ENCODE measurements around the gene FAM114A2.
A peak's percentile ranks its signal among the peaks of the same experiment; 100 is the strongest.

FAM114A2 gene

DNA sequence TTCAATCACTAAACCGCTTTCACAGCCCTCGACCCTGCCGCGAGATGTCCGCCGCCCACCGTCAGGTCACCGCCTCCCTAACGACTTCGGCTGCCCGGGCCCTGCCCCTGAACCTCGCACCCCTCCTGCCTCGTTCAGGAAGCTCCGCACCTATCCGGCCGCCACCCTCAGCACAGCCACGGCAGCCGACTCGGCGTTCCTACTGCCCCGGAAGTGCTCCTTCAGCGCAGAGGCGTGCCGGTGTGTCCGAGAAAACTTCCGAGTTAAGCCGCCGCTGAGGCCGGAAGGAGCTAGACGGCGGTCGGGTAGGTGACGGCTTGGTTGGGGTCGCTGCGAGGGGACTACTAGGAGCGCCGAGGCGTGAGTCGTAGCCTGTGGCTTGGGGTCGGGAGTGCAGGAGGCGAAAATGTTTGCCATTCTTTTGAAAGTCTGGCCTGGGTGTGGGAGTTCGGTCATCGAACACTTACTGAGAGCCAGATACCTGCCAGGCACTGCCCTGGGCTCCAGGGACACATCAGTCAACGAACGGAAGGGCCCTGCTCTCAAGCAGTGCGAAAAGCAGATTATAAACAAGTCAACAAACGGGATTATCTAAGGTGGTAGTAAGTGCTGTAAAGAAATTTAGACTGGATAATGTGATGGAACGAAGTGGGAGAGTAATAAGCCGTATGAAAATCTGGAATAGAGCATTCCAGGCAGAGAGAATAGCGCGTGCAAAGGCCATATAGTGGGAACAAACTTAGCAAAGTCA is at the start of gene FAM114A2, which contains the start of gene MFAP3:
FAM114A2 (minus strand) TSS at position 204 of the 751 bp plus-strand sequence. CDS start 3,957 bp downstream, outside the sequence.
MFAP3 (plus strand) TSS at position 261 of the 751 bp plus-strand sequence. CDS start 10,756 bp downstream, outside the sequence.
- TF ChIP-seq CTCF (conservative IDR thresholded peaks at IDR 0.05; ENCODE audit: low read depth, low read length): no peak
- H3K4me3 ChIP-seq (ENCODE audit: low read depth, low read length): peak within 1 kb of the TSS; percentile 80
- DNase-seq (ENCODE audit: low read depth): peak; percentile 85

GRCh38 chr5:154087260-154087659 is 48.5 kb upstream of the FAM114A2 start:
- no peak for TF ChIP-seq CTCF (conservative IDR thresholded peaks at IDR 0.05; ENCODE audit: low read depth, low read length)
- peak; percentile 87 for DNase-seq (ENCODE audit: low read depth)
- no peak overlapping the region for H3K4me3 ChIP-seq (ENCODE audit: low read depth, low read length)

- peak; percentile 8 for DNase-seq (ENCODE audit: low read depth)
- no peak overlapping the region for H3K4me3 ChIP-seq (ENCODE audit: low read depth, low read length)
- no peak for TF ChIP-seq CTCF (conservative IDR thresholded peaks at IDR 0.05; ENCODE audit: low read depth, low read length)
These were observed 47.9 kb upstream of the FAM114A2 start for GRCh38 chr5:154086641-154087040.

DNA sequence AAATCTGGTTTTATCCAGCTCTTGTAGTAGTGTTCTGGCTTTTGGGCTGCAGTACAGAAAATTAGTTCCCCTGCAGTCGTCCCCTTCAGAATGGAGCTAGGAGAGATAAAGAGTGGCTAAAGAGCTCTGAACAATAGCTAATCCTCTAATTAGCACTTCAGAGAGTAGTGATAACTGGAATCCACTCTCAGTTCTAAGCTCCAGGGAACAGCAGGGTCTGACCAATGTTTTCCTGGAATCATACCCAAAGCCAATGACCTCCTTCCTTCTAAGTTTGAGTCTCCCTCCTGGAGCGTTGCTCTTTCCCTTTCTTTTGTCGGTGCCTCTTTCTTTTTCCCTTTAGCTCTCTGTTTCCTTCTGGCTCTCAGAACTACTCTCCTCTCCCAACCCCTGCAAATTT is 47.4 kb upstream of the FAM114A2 start:
- no peak overlapping the region for H3K4me3 ChIP-seq (ENCODE audit: low read depth, low read length)
- no peak for DNase-seq (ENCODE audit: low read depth)
- no peak for TF ChIP-seq CTCF (conservative IDR thresholded peaks at IDR 0.05; ENCODE audit: low read depth, low read length)

DNA sequence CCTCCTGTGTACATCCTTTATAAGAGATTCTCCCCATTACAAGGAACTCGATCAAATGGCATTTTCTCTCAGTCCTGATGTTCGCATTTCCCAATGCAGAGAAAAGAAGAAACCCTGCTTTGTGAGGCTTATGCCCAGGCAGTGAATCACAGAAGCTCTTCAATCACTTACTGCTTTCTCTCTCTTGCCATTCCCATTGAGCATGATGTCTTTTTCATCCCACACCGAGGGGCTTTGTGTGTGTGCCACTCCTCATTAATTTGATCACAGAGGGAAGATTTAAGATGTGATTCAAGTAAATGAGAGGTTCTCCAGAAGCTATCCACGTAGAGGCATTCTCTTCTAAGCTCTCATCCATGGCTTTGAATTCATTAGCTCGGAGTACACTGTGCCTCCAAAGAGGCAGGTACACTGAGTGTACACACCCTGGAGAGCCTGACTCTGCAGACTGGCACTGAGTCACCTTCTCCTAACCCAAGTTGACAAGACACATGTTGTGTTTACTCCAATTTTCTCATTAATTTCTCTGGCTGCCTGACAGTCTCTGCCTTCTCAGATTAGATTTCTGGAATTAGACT is 45.4 kb upstream of the FAM114A2 start:
- no peak overlapping the region for H3K4me3 ChIP-seq (ENCODE audit: low read depth, low read length)
- no peak for TF ChIP-seq CTCF (conservative IDR thresholded peaks at IDR 0.05; ENCODE audit: low read depth, low read length)
- no peak for DNase-seq (ENCODE audit: low read depth)

GRCh38 chr5:154081246-154081645 is 42.5 kb upstream of the FAM114A2 start:
- no peak for DNase-seq (ENCODE audit: low read depth)
- H3K4me3 ChIP-seq (ENCODE audit: low read depth, low read length): no peak overlapping the region
- TF ChIP-seq CTCF (conservative IDR thresholded peaks at IDR 0.05; ENCODE audit: low read depth, low read length): no peak

All from choroid plexus epithelial cell (primary cell).